SHP77 treated with DMSO at 0.1 percent for 48 hours (cell line): ENCODE data around the gene ZNF70.

Experiments used
- DNase-seq: peaks from one replicate; lab custom pipeline; 2025; lab: John Stamatoyannopoulos, UW

Gene ZNF70

DNA sequence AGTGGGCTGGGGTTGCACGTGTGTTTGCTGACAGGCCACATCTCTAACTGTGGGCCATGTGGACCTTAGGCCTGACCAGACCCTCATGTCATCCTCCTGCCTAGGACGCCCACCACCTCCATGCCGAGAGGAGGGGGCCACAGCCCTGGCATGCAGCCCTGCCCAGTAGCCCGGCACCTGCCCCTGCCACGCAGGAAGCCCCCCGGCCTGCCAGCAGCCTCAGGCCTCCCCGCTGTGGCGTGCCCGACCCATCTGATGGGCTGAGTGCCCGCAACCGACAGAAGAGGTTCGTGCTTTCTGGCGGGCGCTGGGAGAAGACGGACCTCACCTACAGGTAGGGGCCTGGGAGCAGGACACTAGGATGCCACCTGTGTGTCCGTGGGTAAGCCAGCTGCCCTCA, 28.2 kb upstream of the ZNF70 start:
- no peak for DNase-seq

DNA sequence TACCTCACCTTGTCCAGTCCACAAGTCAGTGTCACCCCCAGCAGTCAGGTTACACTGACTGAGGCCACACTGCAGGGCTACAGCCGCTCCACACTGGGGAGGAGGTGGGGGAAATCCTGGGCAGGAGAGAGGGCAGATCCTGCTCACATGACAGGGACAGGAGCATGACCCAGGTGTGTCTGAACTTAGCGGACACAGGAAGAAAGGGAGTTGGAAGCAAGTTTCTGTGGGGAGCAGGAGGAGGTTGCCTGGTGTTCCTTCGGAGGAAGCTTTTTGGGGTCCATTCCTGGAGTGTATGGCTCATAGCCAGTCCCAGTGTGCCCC, 27.6 kb upstream of the ZNF70 start:
- no peak for DNase-seq

DNA sequence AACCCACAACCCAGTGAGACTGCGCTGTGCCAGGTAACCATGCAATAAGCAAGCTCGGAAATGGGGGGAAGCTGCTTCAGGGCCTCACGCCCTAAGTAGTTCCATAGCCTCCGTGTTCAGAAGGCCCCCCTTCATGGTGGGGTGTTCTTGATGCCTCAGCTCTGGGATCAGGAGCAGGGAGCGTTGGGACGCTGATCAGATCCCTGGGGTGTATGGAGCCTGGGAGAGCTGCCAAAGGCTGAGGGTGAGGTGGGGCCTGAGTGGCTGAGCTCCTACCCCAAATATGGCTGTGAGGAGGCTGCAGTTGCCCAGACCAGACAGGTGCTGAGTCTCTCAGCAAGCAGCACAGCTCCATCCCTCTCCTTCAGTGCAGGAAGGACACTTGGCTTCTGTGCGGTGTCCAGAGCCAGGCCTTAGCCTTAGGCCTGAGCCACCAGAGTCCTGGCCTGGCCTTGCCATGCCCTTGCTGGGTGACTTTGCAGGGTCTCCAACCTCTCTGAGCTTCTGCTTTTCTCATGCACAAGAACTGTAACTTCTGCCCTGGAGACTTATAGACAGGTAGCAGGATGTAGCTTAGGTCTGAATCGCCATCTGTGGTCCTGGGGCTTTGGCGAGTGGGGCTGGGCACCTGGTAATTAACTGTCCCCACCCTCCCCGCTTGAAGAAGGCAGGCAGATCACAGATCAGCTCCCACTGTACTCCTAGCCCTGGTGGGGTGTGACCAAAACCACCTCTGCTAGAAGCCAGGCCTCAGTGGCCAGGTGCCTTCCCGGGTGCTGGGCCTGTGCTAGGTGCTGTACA, 27.1 kb upstream of the ZNF70 start:
- no peak for DNase-seq

DNA sequence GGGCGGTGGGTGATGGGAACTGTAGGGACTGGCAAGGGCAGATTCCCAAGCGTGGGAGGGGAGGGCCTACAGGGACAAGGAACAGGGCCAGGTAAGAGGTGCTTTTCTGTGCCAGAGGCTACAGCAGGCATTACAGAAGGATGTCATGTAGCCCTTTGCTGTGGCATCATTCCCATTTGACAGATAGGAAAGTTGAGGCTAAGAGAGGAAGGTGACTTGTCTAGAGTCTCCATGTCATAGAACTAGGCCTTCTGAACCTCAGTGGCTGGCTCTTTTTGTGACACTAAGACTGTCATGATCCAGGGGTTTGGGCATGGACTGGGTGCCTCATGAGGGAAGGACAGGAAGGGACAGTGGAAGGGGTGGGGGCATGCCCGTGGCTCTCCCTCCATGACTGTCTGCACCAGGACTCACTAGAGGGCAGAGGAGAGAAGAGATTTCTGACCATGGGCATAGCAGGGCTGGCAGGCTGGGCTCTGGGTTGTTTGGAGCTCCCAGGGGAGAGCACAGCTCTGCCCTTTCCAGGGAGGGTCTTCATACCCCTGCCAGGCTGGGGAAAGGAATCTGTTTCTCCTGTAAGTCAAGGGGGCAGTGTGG, 25.0 kb upstream of the ZNF70 start:
- no peak for DNase-seq

DNA sequence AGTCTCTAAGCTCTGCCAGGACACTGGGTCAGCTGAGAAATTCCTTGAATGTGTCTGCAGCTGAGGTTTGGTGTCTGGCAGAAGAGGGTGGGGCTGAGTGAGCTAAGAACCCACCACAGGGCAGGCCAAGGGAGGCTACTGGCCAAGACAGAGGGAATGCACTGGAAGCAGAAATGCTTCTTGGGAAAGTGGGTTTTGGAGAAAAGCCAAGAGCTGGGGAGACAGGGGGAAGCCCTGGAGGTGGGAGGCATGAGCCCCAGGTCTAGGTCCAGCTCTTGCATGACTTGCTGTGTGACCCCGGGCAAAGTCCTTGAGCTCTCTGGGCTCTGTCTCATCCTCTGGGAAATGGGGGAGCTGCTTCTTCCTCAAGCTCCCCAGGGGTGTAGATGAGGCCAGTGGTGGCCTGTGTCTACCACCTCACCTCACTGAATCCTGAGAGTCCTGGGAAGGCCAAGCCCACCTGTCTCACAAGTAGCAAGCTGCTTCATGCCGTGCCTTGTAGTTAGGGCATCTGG, 24.1 kb upstream of the ZNF70 start:
- DNase-seq: no peak

DNA sequence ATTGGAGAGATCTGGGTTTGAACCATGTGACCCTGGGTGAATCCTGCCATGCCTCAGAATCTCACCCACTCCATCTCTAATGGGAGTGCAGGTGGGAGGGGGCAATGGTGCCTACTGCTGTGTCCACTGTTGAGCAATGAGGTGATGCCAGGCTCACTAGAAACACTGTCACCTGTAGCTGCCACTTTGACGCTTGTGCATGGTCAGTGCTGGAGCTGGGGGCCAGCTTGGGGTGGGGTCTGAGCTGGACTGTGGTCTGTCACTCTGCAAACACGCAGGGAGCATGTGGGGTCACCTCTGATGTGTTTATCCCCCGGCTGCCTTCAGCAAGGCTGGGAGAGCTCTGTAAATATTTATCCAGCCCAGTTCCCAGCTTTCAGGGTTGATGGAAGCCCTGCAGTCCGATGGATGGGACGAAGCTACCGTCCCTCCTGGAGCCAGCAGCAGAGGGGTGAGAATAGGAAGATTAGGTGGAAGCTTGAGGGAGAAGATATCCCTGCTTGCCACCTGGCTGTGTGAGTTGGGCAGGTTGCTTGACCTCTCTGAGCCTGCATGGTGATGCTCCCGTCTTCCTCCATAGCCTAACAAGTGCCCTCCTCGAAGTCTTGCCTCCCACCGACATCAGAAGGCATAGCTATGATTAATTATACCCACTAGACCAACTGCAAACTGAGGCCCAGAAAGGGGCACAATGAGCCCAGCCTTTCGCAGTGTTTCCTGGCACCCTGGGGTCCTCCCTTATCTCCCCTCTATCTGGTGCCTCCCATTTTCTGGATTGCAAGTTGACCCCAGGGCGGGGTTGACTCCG, 23.4 kb upstream of the ZNF70 start:
- DNase-seq: no peak

DNA sequence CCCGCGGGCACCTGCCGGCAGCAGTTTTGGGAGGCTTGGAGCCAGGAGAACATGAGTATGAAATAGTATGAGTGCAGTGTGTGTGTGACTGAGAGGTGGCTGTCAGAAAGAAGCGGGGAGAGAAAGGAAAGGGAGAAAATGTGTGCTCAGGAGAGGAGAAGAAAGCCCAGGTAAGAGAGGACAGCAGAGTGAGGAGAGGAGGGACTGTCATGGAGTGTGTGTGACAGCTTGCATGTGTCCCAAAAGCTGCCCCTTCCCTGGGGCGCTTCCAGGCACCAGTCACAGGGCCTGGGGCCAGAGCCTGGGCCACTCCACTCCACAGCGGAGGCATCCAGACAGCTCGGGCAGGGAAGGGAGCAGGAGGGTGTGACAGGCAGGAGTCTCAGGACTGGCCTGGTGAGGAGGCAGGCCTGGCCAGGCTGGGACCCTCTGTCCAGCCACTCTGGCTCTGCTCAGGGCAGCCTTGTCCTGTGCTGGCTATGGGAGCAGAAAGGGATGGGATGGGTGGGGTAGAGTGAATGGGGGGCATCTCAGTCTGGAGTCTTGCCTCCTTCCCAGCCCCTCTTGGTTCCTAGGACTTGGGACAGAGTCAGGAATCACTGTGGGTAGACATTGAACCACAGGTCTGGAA, 22.7 kb upstream of the ZNF70 start:
- no peak for DNase-seq

DNA sequence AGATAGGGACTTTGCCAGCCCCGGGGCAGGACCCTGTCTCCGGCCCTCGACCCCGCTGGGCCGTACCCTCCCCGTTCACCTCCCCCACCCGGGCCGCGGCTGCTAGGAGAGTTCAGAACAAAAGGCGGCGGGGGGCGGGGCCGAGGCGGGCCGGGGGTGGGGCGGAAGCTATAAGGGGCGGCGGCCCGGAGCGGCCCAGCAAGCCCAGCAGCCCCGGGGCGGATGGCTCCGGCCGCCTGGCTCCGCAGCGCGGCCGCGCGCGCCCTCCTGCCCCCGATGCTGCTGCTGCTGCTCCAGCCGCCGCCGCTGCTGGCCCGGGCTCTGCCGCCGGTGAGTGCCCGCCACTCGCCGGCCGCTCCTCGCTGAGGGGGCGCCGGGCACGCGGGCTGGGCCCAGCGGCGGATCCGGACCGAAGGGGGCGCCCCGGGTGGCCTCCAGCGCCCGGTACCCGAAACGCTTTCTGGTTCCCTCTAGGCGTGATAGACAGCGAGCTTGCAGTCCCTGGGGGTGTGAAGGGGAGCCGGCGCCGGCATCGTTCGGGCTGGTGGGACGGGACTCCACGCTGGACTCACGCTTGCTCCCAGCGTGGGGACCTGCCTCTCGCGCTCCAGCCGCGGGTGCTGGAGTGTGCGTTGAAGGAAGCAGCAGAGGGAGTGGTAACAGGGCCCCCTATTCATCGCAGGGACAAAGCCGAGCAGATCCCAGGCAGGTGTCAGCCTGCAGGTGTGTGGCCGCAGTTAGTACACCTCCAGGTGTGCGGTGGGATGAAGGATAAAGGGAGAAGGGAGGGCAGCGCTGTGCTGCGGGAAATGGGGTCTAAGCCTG, 21.9 kb upstream of the ZNF70 start, which contains the start of gene MMP11:
TSS of gene MMP11 (plus strand) at position 201 of the 825 bp plus-strand sequence. CDS start at position 223, 22 bp downstream.
- DNase-seq: no peak

DNA sequence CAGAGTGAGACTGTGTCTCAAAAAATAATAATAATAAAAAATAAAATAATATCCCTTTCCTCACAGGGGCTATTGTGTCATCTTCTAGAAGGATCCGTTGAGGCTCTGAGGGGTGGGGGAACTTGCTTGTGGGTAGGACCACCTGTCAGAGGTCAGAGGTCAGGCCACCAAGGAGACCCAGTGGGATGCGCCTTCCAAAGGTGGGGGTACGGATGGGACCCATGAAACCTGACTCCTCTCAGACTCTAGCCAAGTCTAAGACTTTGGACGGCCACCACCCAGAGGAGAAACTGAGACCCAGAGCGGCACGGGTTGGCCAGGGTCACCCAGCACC, 21.4 kb upstream of the ZNF70 start:
- DNase-seq: no peak

DNA sequence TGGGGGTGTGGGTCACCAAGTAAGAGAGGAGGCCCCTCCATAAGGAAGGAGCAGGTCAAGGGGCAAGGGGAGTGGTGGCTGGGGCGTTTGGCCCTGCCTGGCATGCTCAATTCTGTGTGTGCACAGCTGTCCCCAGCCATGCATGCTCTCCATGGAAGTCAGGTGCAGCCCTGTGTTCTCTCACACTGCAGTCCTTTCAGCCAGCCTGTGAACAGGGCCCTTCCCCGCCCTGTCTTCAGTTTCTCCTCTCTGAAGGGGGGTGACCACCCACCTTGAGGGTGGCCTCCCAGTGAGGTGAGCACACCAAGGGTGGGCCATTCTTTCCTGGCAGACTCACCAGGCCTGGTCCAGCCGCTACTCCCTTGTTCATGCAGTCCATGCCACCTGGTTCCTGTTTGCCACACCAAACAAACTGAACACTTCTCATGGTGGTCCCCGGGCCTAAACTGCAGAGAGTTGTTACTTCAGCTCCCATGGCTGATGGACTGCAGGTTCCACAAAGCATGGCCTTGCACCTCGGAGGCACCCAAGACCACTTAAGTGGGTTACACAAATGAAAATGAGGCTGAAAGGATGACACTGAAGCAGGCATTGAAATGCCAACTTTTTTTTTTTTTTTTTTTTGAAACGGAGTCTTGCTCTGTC, 18.5 kb upstream of the ZNF70 start:
- peak; percentile 25 for DNase-seq

DNA sequence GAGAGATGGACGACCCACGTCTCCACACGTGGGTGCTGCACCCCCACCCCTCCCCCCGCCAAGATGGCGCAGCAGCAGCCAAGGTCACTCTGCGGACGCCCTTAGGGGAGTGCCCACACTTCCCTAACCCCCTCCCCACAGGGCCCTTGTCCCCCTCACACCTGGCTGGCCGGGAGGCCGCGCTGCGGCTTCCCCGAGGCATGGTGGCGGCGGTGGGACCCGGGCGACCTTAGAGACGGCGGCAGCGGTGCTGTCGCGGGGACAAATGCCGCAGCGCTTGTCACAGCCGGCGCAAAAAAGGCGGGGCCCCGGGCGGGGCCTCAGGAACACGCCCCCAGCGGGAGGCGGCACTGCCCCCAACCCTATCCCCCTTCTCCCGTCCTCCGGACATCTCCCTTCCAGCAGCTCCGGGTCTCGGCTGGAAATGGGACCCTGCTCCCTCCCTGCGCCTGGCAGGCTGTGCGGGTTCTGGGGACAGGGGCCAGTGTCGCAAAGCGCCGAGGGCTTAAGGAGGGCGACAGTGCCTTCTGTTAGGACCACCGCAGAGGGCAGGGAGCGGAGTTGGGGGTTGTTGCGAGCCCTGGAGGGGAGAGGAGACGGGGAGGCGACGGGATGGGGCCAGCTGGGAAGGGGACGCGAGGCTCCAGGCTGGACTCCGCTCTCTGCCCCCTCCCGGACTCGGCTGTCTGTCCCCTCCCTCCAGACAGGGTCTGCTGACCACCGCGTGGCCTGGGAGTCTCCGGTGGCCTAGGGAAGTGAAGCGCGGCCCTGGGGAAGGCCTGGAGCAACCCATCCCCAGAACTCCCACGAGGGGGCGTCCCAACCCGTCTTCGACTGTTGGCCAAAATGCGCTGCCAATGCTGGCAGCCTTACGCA, 17.0 kb upstream of the ZNF70 start, which contains the start of gene CHCHD10:
TSS of gene CHCHD10 (minus strand) at position 300 of the 876 bp plus-strand sequence. CDS start at position 202, 98 bp downstream.
- peak; percentile 73 for DNase-seq

DNA sequence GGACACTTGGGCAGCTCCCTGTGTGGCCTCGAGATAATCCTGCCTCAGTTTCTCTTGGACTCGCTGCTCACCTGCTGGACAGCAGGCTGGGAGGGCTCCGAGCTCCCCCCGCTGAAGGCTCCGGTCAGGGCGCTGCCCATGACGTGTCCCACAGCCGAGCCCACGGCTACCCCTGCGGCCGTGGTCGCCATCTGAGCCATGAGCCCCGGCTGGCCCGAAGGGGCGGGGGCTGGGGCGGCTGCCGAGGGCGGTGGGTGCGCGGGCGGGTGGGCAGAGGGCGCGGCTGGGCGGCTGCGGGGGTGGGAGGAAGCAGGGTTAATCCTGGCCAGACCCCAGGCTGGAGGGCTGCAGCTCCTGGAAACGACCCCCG, 16.4 kb upstream of the ZNF70 start:
- DNase-seq: no peak

DNA sequence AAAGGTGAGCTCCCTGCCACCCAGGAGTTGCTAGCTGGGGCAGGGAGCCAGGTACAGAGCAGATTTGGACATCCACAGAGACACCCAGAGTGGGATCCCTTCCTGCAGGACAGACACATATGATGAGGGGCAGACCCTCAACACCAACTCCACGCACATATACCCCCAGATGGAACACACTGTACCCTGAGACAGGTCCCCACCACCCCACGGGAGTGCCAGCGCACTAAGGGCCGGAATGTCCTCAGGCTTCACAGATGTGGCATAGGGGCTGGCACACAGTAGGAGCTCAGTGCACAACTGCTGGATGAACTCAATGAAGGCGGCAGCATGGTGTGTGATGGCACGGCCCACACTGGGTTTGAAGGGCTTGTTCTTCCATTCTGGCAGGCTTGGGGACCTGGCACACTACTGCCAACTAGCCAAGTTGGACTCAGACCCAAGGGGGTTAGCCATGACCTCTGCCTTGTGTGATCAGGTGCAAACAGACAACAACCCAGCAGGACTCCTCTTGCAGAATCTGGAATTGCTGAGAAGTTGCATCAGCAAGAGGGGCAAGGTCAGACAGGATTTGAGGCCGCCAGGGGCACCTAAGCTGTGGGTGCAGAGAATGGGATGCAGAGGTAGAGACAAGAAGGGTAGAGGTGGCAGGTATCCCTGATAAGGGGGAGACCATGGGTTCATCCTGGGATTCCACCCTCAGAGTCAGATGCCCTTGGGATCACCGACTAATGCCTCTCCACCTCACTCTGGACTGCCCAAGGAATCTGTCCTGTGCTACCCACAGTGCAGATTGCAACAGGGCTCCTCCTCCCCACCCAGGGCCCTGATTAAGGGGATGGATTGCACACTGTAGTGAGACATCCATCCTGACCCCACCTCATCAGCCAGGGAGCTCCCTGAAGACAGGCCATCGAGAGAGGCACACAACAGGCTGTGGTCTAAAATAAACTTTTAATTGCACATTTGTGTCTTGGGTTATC, 14.3 kb upstream of the ZNF70 start:
- DNase-seq: no peak

DNA sequence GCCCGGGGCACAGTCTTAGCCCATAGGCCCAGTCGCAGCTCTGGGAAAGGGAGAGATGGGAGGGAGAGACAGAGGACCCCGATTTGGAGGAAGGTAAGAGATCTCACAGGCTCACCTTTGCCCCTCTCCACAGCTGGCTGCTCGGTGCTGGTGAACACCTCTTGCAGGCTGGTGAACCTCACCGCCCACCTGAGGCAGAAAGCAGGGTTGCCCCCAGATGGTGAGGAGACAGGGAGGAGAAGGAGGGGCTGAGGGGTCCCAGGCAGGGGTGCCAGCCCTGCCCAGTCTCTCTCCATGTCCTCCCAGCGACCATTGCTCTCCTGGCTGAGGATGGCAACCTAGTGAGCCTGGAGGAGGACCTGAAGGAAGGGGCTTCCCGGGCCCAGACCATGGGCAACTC, 13.0 kb upstream of the ZNF70 start:
- no peak for DNase-seq

DNA sequence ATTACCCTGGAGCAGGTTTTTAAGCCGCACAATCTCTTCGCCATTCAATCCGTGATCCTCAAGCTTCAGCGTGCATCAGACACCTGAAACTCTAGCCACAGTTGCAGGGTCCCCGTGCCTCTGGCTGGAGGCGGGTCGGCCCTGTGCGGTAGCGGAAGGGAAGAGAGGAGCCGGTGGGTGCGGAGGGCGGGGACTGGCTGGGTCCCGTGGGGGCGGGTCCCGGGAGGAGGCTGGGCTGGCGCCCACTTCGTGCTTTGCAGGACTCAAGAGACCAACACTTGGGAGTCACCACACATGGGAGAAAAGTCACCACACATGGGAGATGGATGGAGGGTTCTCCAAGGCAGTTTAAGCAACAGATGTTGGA, 12.7 kb upstream of the ZNF70 start:
- no peak for DNase-seq

DNA sequence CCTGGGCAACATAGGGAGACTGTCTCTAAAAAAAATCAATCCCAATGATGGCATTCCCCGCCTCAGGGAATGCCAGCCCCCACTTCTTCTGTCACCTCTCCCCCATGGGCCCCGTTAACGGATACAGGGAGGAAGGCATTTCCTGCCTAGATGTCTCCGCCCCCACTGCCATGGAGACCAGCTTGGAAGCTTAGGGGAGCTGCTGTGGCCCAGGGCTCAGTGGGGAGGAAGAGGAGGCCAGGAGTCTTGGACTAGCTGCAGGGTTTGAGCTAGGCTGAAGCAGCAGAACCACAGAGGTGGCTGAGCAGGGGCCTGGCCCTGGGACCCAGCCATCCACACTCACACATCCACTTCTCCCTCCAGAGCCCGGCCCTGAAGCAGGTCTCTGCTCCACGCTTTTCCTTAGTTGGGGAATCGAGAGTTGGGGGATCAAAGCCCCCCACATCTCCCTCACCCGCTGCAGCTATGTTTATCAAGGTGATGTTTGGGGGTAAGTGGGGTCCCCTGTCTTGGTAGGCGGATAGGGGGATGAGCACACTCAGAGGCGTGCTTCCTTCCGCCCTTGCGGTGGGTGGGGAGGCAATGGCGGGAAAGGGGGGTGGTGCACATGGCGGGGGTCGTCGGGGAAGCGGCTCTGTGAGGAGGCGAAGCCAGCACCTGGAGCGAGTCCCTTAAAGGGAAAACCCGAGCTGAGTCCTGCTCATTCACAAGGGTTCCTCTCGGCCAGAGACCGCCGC, 12.1 kb upstream of the ZNF70 start, which contains the start of gene C22orf15:
TSS of gene C22orf15 (plus strand) at position 149 of the 737 bp plus-strand sequence. CDS start at position 466, 317 bp downstream.
- no peak for DNase-seq

DNA sequence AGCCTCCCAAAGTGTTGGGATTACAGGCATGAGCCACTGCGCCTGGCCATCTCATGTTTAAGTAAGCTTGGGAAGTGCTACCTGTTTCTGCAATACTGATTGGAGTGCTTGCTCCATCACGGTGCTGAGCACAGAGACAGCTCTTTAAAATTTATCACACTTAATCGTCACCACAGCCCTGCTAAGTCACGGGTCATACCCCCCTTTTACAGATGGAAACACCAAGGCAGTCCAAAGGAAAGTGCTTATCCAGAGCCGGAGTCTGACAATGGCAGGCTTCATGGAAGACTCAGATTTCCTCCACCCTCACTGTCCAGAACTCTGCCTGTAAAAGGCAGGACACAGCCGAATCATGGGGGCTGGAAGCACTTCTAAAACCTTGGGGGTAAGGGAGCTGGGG, 9.1 kb upstream of the ZNF70 start:
- no peak for DNase-seq

DNA sequence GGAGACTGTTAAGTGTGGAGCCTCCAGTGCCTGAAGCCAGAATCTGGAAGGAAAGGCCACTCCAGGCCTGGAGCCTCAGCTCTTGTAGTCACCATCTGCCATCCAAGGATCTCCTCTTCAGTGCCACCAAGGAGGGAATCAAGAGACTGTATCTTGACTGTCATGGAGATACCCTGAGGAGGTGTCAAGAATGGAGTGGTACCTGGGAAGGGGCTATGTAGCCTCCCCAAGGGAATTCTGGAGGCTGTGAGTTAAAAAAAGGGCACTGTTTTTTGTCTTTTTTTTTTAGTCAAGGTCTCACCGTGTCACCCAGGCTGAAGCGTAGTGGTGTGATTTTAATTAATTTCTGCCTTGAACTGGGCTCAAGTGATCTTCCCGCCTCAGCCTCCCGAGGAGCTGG, 8.7 kb upstream of the ZNF70 start:
- DNase-seq: no peak
